Urinary bladder (tissue), 4 donors: ENCODE results near the gene ZNF205. TPM values are rescaled to one million over a fixed set of nuclear protein-coding genes. Genes with fewer than 3 reads are reported as not detected.

ENCODE experiments used
- DNase-seq: peaks from one replicate; pipeline ENCODE4 v3.0.0-alpha.2; 2015; ENCODE audit errors: extremely low spot score
- H3K27ac ChIP-seq: one replicate; pipeline ENCODE4 v1.5.1; 2013; ENCODE audit warnings: low read depth, mild to moderate bottlenecking, moderate library complexity
- H3K36me3 ChIP-seq: one replicate; pipeline ENCODE4 v1.6.1; 2013; ENCODE audit warnings: mild to moderate bottlenecking, moderate library complexity; ENCODE audit not compliant: insufficient read depth
- H3K4me1 ChIP-seq: one replicate; pipeline ENCODE4 v1.6.1; 2013; ENCODE audit warnings: mild to moderate bottlenecking, moderate library complexity; ENCODE audit not compliant: insufficient read depth
- H3K4me3 ChIP-seq: one replicate; pipeline ENCODE4 v1.5.1; 2013; ENCODE audit warnings: low read depth, low read length
- WGBS: extraction: QIAGEN DNeasy Blood & Tissue Kit; methylation state at CpG from one replicate; pipeline ENCODE4 v1.1.7; 2013; 5-methylcytosine and 5-hydroxymethylcytosine counted together
- polyA plus RNA-seq: library from polyadenylated mRNA; stranded (reverse); fragments of 200-250 nt; gene quantifications from one replicate; pipeline ENCODE4 v1.2.3, GENCODE V29; 2013
- total RNA-seq: library from RNA; depleted of rRNA; stranded (reverse); fragments of >200 nt; gene quantifications from one replicate; pipeline ENCODE4 v1.2.3, GENCODE V29; 2014
- donor health status: healthy with polysubstance abuse.
- donor health status: healthy.

ZNF205 gene
- total and polyA plus RNA-seq, 2 donors: 8.9 to 16.4 TPM

GRCh38 chr16:3101018-3101840 lies 11.2 kb upstream of the ZNF205 start:
- H3K4me3 ChIP-seq: no peak overlapping the region
- H3K27ac ChIP-seq: no peak overlapping the region

GRCh38 chr16:3101841-3102470 lies 10.4 kb upstream of the ZNF205 start:
- 34% methylated on average over 27 of the region's 27 CpGs for WGBS
- DNase-seq: no peak
- Histone ChIP-seq H3K4me3 (no peak overlapping the region), H3K4me1 (no peaks in the 10 kb centered on the region), H3K27ac (no peak overlapping the region), H3K36me3 (no peaks in the 10 kb centered on the region)

More at GRCh38 chr16:3101018-3101840, 11.2 kb upstream of the ZNF205 start:
- WGBS: 56% methylated on average over 29 of the region's 29 CpGs
- DNase-seq: no peak
- H3K4me1 ChIP-seq: no peaks in the 10 kb centered on the region
- H3K36me3 ChIP-seq: no peaks in the 10 kb centered on the region

GRCh38 chr16:3106205-3106928 lies 6.0 kb upstream of the ZNF205 start:
- Histone ChIP-seq H3K4me3 (peak overlapping the region; percentile 51), H3K4me1 (peaks cover 2% of the 10 kb centered on the region), H3K36me3 (no peaks in the 10 kb centered on the region), H3K27ac (peak overlapping the region; percentile 86)
- WGBS: 1% methylated on average over 74 of the region's 74 CpGs
- DNase-seq: peak; percentile 70

DNA sequence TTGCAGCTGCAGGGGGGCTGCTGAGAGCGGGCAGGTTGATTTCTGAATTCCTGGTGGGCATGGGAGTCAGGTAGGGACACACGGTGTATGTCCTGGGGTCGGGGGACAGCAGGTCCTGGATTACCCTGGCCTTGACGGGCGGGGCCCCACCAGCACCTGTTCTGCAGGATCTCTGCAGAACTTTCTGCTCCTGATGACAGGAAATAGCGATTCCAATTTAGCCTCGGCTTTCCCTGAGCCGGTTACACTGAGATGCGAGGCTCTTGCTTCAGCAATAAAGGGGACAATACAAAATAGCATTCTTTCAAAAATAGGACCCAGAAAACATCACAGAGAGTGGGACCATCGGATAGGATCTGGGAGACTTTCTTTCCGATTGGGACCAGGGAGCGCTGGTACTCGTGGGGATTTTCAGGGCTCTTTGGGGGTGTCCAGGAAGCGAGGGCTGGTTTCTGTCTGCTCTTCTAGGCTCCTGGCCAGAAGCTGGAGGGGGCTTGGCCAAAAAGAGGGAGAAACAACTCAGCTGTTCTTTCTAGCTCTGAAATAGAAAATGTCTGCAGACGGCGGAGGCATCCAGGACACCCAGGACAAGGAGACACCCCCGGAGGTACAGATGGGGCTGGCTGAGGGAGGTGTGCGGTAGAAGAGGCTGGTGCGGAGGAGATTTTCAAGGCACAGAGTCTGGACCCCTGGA lies 642 bp downstream of the ZNF205 start:
- no peaks in the 10 kb centered on the region for H3K4me1 ChIP-seq
- no peaks in the 10 kb centered on the region for H3K36me3 ChIP-seq
- H3K4me3 ChIP-seq: peak overlapping the region; percentile 60
- no peak overlapping the region for H3K27ac ChIP-seq
- no peak for DNase-seq
- 9% methylated on average over 19 of the region's 19 CpGs for WGBS

- no peak overlapping the region for H3K4me3 ChIP-seq
- no peaks in the 10 kb centered on the region for H3K4me1 ChIP-seq
- no peak overlapping the region for H3K27ac ChIP-seq
- WGBS: 54% methylated on average over 17 of the region's 17 CpGs
- no peak for DNase-seq
- peaks cover 1% of the 10 kb centered on the region for H3K36me3 ChIP-seq
Measured at GRCh38 chr16:3113765-3114479, 1.5 kb downstream of the ZNF205 start.

GRCh38 chr16:3115003-3115402 lies 2.6 kb downstream of the ZNF205 start:
- Histone ChIP-seq H3K4me3 (no peak overlapping the region), H3K4me1 (no peaks in the 10 kb centered on the region), H3K36me3 (peaks cover 1% of the 10 kb centered on the region), H3K27ac (no peak overlapping the region)
- 94% methylated on average over 12 of the region's 12 CpGs for WGBS
- no peak for DNase-seq

DNA sequence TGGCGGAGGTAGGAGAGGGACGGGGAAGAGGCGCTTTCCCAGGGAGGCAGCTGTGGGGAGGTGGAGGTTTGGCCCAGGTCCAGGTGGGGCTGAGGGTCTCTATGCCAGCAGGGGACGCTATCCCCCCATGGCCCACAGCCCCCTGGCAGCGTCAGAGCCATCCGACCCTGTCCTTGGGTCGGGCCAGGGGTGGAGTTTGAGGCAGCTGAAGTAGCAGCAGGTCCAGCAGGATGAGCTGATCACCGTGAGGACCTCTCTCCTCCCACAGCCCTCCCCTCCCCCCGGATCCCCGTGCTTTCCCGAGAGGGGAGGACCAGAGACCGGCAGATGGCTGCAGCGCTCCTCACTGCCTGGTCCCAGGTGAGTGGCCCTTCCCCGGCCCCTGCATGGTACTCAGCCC lies 3.2 kb downstream of the ZNF205 start:
- no peak overlapping the region for H3K27ac ChIP-seq

DNA sequence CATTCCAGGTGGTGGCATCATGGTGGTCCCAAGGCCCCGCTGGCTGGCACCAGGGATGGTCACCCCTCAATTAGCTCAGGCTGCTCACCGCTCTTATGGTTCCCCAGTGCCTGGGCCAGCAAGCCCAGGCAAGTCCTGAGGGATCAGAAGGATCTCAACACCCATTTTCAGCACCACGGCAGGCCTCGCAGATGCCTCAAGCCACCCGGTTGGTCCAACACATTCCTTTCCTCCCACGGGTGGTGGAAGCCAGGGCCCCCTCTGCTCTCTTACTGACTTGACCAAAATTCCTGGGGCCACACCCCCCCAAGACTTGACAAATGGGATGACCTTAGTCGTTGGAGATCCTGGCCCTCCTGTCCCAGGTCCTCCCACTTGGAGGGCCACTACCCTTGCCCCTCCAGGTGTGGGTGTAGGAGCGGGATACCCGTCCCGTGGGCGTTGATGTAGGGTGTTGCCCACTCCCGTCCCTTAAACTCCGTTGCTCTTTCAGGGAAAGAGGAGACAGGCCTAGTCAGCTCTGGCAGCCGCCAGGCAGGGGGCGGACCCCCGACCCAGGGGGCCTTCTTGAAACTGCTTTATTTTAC lies 5.9 kb downstream of the ZNF205 start:
- Histone ChIP-seq H3K27ac (no peak overlapping the region), H3K36me3 (peaks cover 1% of the 10 kb centered on the region), H3K4me3 (no peak overlapping the region), H3K4me1 (no peaks in the 10 kb centered on the region)
- WGBS: 89% methylated on average over 16 of the region's 16 CpGs
- DNase-seq: no peak

More for the DNA sequence above, 3.2 kb downstream of the ZNF205 start:
- Histone ChIP-seq H3K36me3 (peaks cover 1% of the 10 kb centered on the region), H3K4me1 (no peaks in the 10 kb centered on the region), H3K4me3 (no peak overlapping the region)
- no peak for DNase-seq
- 69% methylated on average over 14 of the region's 14 CpGs for WGBS

- Histone ChIP-seq H3K27ac (no peak overlapping the region), H3K36me3 (peaks cover 1% of the 10 kb centered on the region), H3K4me1 (no peaks in the 10 kb centered on the region), H3K4me3 (no peak overlapping the region)
- WGBS: 94% methylated on average over 20 of the region's 20 CpGs
- no peak for DNase-seq
Measured at GRCh38 chr16:3118846-3119245, 6.5 kb downstream of the ZNF205 start.

GRCh38 chr16:3119286-3119685 lies 6.9 kb downstream of the ZNF205 start:
- Histone ChIP-seq H3K4me3 (no peak overlapping the region), H3K36me3 (peaks cover 1% of the 10 kb centered on the region), H3K4me1 (no peaks in the 10 kb centered on the region), H3K27ac (no peak overlapping the region)
- DNase-seq: no peak
- WGBS: 95% methylated on average over 33 of the region's 33 CpGs

GRCh38 chr16:3119701-3120408 lies 7.5 kb downstream of the ZNF205 start:
- no peaks in the 10 kb centered on the region for H3K4me1 ChIP-seq
- no peak for DNase-seq
- WGBS: 95% methylated on average over 57 of the region's 57 CpGs
- H3K36me3 ChIP-seq: peaks cover 1% of the 10 kb centered on the region
- H3K4me3 ChIP-seq: no peak overlapping the region
- H3K27ac ChIP-seq: no peak overlapping the region

- no peak for DNase-seq
- WGBS: 87% methylated on average over 16 of the region's 16 CpGs
- Histone ChIP-seq H3K36me3 (peaks cover 1% of the 10 kb centered on the region), H3K27ac (no peak overlapping the region), H3K4me3 (no peak overlapping the region), H3K4me1 (no peaks in the 10 kb centered on the region)
Measured at GRCh38 chr16:3120435-3120834, 8.0 kb downstream of the ZNF205 start.
